Measurements from ENCODE around the gene ZNF580.

ZNF580 gene

DNA sequence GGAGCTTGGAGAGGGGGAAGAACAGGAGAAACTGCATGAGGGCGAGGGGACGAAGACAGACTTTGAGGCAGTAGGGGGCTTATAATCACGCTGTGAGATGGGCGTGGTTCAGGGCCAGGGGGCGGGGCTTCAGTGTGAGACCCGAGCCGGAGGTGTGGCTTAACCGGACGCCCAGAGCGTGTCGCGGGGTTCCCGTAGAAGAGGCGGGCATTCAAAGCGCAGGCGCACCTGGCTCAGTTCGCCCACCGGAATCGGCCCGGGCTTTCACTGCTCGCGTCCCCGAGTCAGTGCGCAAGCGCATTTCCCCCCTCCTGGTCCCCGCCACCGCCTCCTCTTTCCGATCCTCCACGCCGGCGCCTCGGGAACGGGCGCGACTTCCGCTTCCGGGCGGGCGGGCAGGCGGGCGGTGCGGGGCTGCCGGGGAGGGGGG is 35.6 kb upstream of the ZNF580 start:
- Histone ChIP-seq H3K27ac (peak overlapping the region; percentile 83 to 100 (median 96)), H3K4me3 (peak overlapping the region; percentile 69 to 97 (median 87))

DNA sequence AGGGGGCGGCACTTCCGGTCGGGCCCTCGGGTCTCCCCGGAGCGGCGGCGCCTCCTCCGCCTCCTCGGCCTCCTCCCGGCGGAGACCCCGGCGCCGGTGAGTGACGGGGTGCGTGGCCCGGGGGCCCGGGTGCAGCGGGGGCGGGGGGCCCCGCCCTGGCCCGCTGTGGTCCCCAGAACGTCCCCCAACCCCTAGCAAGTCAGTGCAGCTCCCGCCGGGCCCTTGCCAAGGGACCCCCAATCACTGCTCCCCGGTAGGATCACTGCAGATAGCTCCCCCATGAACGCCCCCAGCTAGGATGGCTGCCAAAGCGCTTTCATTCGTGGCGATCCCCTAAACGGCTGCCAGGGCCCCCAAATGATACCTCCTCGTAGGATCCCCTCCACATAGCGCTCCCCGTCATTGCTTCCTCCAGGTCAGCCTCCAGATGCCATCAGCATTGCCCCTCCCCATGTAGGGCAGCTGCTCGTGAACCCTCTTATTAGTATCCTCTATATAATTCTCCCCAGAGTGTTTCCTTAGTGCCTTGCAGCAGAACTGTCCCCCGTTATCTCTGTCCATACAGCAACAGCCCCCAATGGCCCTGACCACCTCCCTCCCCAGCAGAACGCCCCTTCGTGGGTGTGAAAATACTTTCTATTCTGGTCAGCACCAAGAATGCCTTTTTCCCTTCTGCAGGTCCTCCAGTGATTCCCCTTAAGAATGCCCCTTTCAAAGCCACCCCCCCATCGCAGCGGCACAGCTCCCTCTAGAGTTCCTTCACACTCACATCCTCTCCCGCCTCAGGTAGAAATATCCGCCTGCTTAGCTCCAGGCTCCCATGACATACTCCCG is 34.9 kb upstream of the ZNF580 start, which contains the start of gene ZNF865:
TSS of gene ZNF865 (plus strand) at position 11 of the 834 bp plus-strand sequence. CDS start 7,972 bp downstream, outside the sequence.
- H3K27ac ChIP-seq = peak within 1 kb of the TSS; percentile 83 to 100 (median 96)

GRCh38 chr19:55606471-55606787 is 34.4 kb upstream of the ZNF580 start:
- peak overlapping the region in 19 of 21 experiments; percentile 83 to 100 (median 97) for H3K27ac ChIP-seq
- H3K4me3 ChIP-seq = peak overlapping the region in 6 of 7 experiments; percentile 69 to 97 (median 87)

More for the DNA sequence above, 34.9 kb upstream of the ZNF580 start, which contains the start of gene ZNF865:
- peak within 1 kb of the TSS; percentile 69 to 97 (median 87) for H3K4me3 ChIP-seq

- Histone ChIP-seq H3K27ac (peak overlapping the region in 12 of 21 experiments; percentile 93 to 100 (median 97)), H3K4me3 (peak overlapping the region in 2 of 7 experiments; percentile 87 to 97)
Measured at GRCh38 chr19:55606817-55607216, 34.0 kb upstream of the ZNF580 start.

DNA sequence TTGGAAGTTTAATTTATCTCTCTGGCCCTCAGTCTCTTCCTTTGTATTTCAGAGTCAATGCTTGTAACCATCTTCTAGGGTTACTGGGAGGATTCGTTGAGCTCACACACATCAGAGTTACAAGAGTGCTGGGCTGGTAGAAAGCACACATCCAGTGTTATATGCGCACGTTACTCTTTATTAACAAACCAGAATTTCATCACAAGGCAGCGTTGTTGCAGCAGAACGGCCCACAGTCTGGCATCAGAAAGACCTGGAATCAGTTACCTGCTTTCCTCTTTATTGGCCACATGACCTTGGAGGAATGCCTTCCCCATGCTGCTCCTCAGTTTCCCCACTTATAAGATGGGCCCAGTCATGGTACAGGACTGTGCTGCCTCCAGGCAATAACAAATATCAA is 31.5 kb upstream of the ZNF580 start:
- Histone ChIP-seq H3K27ac (no peak overlapping the region), H3K4me3 (no peak overlapping the region)

DNA sequence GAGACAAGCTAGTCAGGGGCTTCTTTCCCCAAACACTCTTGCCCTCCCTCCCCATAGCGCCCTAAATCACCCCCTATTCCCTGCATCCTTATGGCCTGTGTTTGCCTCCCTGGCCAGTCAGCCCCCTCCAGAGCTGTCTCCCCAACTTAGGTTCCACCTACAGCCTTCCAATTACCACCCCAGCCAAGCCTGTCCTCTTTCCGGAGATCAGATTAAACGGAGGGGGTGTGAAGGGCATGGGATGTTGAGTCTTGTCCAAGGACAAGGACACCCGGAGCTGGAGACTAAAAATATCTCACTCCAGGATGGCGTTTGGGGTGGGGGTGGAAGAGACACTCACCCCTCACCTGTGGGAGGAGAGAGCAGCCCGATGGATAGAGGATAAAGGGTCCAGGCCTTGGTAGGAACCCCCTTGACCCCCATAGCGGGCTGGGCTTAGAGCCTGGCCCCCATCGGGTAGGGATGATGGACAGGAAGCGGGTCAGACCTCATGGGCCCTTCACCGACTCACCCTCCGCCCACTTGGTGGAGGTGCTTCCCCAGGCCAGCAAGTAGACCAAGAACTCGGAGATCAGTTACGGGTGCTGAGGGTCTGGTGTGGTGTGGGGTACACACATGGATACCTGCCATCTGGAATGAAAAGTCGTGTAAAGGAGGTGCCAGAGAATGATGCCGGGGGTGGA is 29.4 kb upstream of the ZNF580 start:
- Histone ChIP-seq H3K4me3 (no peak overlapping the region), H3K27ac (peak overlapping the region in 1 of 21 experiments; percentile 22)

DNA sequence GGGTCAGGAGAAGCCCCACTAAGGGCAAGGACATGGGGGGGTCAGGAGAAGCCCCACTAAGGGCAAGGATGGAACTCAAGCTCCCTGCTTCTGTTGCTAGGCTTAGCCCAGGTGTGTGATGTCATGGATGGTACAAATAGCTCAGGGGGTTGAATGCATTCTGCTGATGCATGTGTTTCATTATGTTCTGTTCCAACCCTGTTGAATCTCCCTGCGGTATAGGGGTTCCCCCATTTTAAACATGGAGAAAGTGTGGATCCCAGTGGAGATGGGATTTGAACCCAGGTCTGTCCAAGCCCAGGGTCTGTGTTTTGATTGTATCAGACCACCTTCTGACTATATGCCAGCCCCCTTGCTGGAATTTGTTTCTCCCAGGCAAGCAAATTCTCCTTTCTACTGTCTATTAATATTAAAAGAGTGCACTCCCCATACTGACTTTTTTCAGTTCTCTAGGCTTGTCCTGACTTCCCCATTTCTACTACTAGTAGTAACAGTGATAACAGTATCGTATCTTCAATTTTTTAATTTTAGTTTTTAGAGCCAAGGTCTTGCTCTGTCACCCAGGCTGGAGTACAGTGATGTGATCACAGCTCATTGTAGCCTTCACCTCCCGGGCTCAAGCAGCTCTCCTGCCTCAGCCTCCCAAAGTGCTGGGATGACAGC is 28.7 kb upstream of the ZNF580 start:
- H3K27ac ChIP-seq = no peak overlapping the region
- no peak overlapping the region for H3K4me3 ChIP-seq

- Histone ChIP-seq H3K4me3 (no peak overlapping the region), H3K27ac (no peak overlapping the region)
Measured at GRCh38 chr19:55613396-55613795, 27.4 kb upstream of the ZNF580 start.

DNA sequence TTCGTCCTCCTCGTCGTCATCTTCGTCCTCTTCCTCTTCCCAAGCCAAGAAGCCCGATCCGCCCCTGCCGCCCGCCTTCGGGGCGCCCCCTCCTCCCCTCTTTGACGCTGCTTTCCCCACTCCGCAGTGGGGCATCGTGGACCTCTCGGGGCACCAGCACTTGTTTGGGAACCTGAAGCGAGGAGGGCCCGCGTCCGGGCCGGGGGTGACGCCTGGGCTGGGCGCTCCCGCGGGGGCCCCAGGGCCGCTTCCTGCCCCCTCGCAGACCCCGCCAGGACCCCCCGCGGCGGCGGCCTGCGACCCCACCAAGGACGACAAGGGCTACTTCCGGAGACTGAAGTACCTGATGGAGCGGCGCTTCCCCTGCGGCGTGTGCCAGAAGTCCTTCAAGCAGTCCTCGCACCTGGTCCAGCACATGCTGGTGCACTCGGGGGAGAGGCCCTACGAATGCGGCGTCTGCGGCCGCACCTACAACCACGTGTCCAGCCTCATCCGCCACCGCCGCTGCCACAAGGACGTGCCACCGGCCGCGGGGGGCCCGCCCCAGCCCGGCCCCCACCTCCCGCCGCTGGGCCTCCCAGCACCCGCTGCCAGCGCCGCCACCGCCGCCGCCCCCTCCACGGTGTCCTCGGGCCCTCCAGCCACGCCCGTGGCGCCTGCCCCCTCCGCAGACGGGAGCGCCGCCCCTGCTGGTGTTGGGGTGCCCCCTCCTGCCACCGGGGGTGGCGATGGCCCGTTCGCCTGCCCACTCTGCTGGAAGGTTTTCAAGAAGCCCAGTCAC is 26.7 kb upstream of the ZNF580 start:
- H3K4me3 ChIP-seq = no peak overlapping the region
- H3K27ac ChIP-seq = no peak overlapping the region

DNA sequence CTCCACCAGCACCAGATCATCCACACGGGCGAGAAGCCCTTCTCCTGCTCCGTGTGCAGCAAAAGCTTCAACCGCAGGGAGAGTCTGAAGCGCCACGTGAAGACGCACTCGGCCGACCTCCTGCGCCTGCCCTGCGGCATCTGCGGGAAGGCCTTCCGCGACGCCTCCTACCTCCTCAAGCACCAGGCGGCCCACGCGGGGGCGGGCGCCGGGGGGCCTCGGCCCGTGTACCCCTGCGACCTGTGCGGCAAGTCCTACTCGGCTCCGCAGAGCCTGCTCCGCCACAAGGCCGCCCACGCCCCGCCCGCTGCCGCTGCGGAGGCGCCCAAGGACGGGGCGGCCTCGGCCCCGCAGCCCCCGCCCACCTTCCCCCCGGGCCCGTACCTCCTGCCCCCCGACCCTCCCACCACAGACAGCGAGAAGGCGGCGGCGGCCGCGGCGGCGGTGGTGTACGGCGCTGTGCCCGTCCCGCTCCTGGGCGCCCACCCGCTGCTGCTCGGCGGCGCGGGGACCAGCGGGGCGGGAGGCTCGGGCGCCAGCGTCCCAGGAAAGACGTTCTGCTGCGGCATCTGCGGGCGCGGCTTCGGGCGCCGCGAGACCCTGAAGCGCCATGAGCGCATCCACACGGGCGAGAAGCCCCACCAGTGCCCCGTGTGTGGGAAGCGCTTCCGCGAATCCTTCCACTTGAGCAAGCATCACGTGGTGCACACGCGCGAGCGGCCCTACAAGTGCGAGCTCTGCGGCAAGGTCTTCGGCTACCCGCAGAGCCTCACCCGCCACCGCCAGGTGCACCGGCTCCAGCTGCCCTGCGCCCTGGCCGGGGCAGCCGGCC is 25.9 kb upstream of the ZNF580 start:
- no peak overlapping the region for H3K4me3 ChIP-seq
- no peak overlapping the region for H3K27ac ChIP-seq

- Histone ChIP-seq H3K4me3 (no peak overlapping the region), H3K27ac (no peak overlapping the region)
Measured at GRCh38 chr19:55615543-55616394, 25.0 kb upstream of the ZNF580 start.

DNA sequence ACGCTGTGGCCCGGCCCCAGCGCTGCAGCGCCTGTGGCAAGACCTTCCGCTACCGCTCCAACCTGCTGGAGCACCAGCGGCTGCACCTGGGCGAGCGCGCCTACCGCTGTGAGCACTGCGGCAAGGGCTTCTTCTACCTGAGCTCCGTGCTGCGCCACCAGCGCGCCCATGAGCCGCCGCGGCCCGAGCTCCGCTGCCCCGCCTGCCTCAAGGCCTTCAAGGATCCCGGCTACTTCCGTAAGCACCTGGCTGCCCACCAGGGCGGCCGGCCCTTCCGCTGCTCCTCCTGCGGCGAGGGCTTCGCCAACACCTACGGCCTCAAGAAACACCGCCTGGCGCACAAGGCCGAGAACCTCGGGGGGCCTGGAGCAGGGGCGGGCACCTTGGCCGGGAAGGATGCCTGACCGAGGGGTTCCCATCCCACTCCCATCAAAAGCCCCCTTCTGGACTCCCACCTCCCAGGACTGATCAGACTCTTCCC is 24.4 kb upstream of the ZNF580 start:
- H3K27ac ChIP-seq = no peak overlapping the region
- H3K4me3 ChIP-seq = no peak overlapping the region

GRCh38 chr19:55617426-55617825 is 23.4 kb upstream of the ZNF580 start:
- H3K27ac ChIP-seq = no peak overlapping the region
- H3K4me3 ChIP-seq = no peak overlapping the region

- Histone ChIP-seq H3K27ac (peak overlapping the region in 2 of 21 experiments; percentile 9 to 17), H3K4me3 (no peak overlapping the region)
Measured at GRCh38 chr19:55618426-55618825, 22.4 kb upstream of the ZNF580 start.

DNA sequence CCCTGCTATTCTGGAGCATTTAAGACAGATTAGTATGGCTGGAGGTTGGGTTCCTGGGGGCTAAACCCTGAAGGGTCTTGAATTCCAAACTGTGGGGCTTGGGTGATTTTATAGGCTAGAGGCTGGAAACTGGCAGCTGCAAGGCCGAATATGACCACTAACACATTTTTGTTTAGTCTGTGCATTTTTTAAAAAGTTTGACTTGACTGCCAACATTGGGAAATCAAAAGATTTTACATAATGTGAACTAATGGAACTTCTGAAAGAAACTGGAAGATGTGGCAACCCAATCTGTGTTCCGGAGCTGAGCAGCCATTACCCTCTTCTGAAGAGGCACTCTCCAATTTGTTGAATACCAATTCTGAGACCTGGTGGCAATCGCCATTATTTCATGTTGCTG is 21.5 kb upstream of the ZNF580 start:
- Histone ChIP-seq H3K27ac (peak overlapping the region in 2 of 21 experiments; percentile 17 to 30), H3K4me3 (no peak overlapping the region)

DNA sequence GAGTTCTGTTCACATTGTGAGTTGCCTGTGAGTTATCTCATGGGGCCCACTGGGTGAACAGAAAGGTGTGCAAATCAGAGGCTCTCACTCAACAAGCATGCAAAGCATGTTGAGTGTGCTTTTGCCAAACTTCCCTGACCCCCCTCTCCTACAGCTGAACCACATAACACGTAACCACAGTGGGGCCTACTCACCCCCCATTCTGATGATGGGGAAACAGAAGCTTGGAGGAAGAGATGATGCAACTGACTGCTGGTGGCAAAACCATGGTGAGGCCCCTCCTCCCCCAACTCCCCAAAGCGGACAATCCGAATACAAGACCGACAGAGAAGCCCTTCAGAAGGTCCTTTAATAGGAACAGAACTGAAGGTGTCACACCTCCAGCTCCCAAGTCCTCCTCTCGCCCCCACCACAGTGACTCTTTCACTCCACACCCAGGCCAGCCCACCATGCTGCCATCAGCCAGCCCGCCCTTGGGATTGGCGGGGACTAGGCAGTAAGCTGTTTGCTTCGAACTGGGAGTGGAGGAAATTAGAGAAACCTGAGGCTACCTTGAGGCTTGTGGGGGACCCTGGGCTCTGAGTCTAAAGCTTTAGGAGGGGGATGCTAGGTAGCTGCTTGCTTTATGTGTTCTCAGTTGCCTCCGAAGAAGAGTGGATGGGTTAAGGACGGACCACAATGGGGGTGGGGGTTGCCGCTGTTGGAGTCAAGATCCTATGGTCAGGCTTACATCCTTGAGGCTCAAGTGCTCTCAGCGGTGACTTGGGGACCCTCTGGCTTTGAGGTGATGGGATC is 20.2 kb upstream of the ZNF580 start:
- no peak overlapping the region for H3K4me3 ChIP-seq
- H3K27ac ChIP-seq = peak overlapping the region in 1 of 21 experiments; percentile 44

- Histone ChIP-seq H3K4me3 (no peak overlapping the region), H3K27ac (no peak overlapping the region)
Measured at GRCh38 chr19:55621205-55621672, 19.6 kb upstream of the ZNF580 start.
